T-helper 1 cell treated with Interleukin-12 subunit alpha and Interleukin-12 subunit beta and Interleukin-4 antibody, amounts not matched to agents 30 μg/mL and 1 μg/mL, for 36 hours (primary cell): ENCODE measurements around the gene NUP58.

Source experiments
- H3K27ac Mint-ChIP-seq: one replicate; pipeline ENCODE4 v1.8.0; 2021; ENCODE audit warnings: mild to moderate bottlenecking, mixed read lengths
- H3K27me3 Mint-ChIP-seq: one replicate; pipeline ENCODE4 v1.8.0; 2021; ENCODE audit warnings: low read depth, mixed read lengths
- H3K36me3 Mint-ChIP-seq: one replicate; pipeline ENCODE4 v1.8.0; 2021; ENCODE audit warnings: low read depth, mixed read lengths
- H3K4me1 Mint-ChIP-seq: one replicate; pipeline ENCODE4 v1.8.0; 2021; ENCODE audit warnings: low read depth, mixed read lengths
- H3K4me3 Mint-ChIP-seq: one replicate; pipeline ENCODE4 v1.8.0; 2021; ENCODE audit warnings: mild to moderate bottlenecking, moderate library complexity, mixed read lengths
- H3K9me3 Mint-ChIP-seq: one replicate; pipeline ENCODE4 v1.8.0; 2021; ENCODE audit warnings: mixed read lengths

Gene NUP58

GRCh38 chr13:25377244-25377962, 76.0 kb downstream of the NUP58 start:
- Mint-ChIP-seq H3K27ac (no peak overlapping the region), H3K4me3 (no peak overlapping the region)

GRCh38 chr13:25378528-25378927, 77.1 kb downstream of the NUP58 start:
- Mint-ChIP-seq H3K4me3 (no peak overlapping the region), H3K9me3 (no peaks in the 10 kb centered on the region), H3K36me3 (no peaks in the 10 kb centered on the region), H3K4me1 (peaks cover 3% of the 10 kb centered on the region), H3K27ac (no peak overlapping the region), H3K27me3 (peaks cover 52% of the 10 kb centered on the region)

More at GRCh38 chr13:25377244-25377962, 76.0 kb downstream of the NUP58 start:
- H3K36me3 Mint-ChIP-seq: no peaks in the 10 kb centered on the region
- H3K9me3 Mint-ChIP-seq: no peaks in the 10 kb centered on the region
- peaks cover 3% of the 10 kb centered on the region for H3K4me1 Mint-ChIP-seq
- peaks cover 59% of the 10 kb centered on the region for H3K27me3 Mint-ChIP-seq

- Mint-ChIP-seq H3K27ac (no peak overlapping the region), H3K9me3 (no peaks in the 10 kb centered on the region), H3K36me3 (no peaks in the 10 kb centered on the region), H3K4me1 (peaks cover 3% of the 10 kb centered on the region), H3K27me3 (peaks cover 52% of the 10 kb centered on the region), H3K4me3 (no peak overlapping the region)
Measured at GRCh38 chr13:25379011-25379410, 77.6 kb downstream of the NUP58 start.

GRCh38 chr13:25380082-25380481, 78.7 kb downstream of the NUP58 start:
- no peaks in the 10 kb centered on the region for H3K9me3 Mint-ChIP-seq
- H3K36me3 Mint-ChIP-seq: no peaks in the 10 kb centered on the region
- no peak overlapping the region for H3K4me3 Mint-ChIP-seq
- peaks cover 49% of the 10 kb centered on the region for H3K27me3 Mint-ChIP-seq
- H3K27ac Mint-ChIP-seq: no peak overlapping the region
- H3K4me1 Mint-ChIP-seq: peaks cover 3% of the 10 kb centered on the region

GRCh38 chr13:25380741-25381324, 79.4 kb downstream of the NUP58 start:
- no peak overlapping the region for H3K4me3 Mint-ChIP-seq
- H3K36me3 Mint-ChIP-seq: no peaks in the 10 kb centered on the region
- H3K27me3 Mint-ChIP-seq: peaks cover 43% of the 10 kb centered on the region
- no peak overlapping the region for H3K27ac Mint-ChIP-seq
- H3K4me1 Mint-ChIP-seq: peaks cover under 1% of the 10 kb centered on the region
- no peaks in the 10 kb centered on the region for H3K9me3 Mint-ChIP-seq

GRCh38 chr13:25384758-25385410, 83.5 kb downstream of the NUP58 start:
- no peaks in the 10 kb centered on the region for H3K4me1 Mint-ChIP-seq
- no peaks in the 10 kb centered on the region for H3K36me3 Mint-ChIP-seq
- H3K27ac Mint-ChIP-seq: no peak overlapping the region
- H3K9me3 Mint-ChIP-seq: no peaks in the 10 kb centered on the region
- H3K4me3 Mint-ChIP-seq: no peak overlapping the region
- H3K27me3 Mint-ChIP-seq: peaks cover 38% of the 10 kb centered on the region

GRCh38 chr13:25391932-25392331, 90.5 kb downstream of the NUP58 start:
- Mint-ChIP-seq H3K36me3 (no peaks in the 10 kb centered on the region), H3K4me3 (no peak overlapping the region), H3K4me1 (no peaks in the 10 kb centered on the region), H3K27ac (no peak overlapping the region), H3K9me3 (no peaks in the 10 kb centered on the region), H3K27me3 (peaks cover 17% of the 10 kb centered on the region)
